CD4-positive, alpha-beta memory T cell (primary cell): ENCODE results near the gene TBRG4. TPM values are rescaled to one million over a fixed set of nuclear protein-coding genes. Genes with fewer than 3 reads are reported as not detected.

Experiments used
- CTCF ChIA-PET: fragments of 350-600 bp; sonication (Branson Sonifier 250); formaldehyde crosslinking; loops from one replicate; lab custom pipeline; 2021; ENCODE audit warnings: inconsistent platforms; ENCODE audit not compliant: partially characterized antibody; lab: Charles Lee
- POLR2A ChIA-PET: fragments of 350-600 bp; sonication (Branson Sonifier 250); formaldehyde crosslinking; loops from one replicate; lab custom pipeline; 2021; ENCODE audit not compliant: partially characterized antibody; lab: Charles Lee
- DNase-seq, 5 donors: peaks; one replicate each; pipeline versions ENCODE4 v3.0.0 to v3.0.0-alpha.2; 2020 to 2022; ENCODE audit warnings: mixed read lengths in 1 of 5
- H3K27ac ChIP-seq: one replicate; pipeline ENCODE4 v1.7.0; 2013; ENCODE audit warnings: low read depth, low read length
- H3K27me3 ChIP-seq: 2 replicates; pipeline ENCODE4 v1.7.0; 2013; ENCODE audit warnings: mild to moderate bottlenecking, low read length, moderate library complexity; ENCODE audit not compliant: insufficient read depth
- H3K36me3 ChIP-seq: 2 replicates; pipeline ENCODE4 v1.7.0; 2013; ENCODE audit warnings: mild to moderate bottlenecking, low read length, moderate library complexity; ENCODE audit not compliant: insufficient read depth
- H3K4me1 ChIP-seq: 2 replicates; pipeline ENCODE4 v1.7.0; 2013; ENCODE audit warnings: mild to moderate bottlenecking, low read length, moderate library complexity; ENCODE audit not compliant: insufficient read depth
- H3K4me3 ChIP-seq, 2 donors: one replicate each; pipeline ENCODE4 v1.7.0; 2013; ENCODE audit warnings: low read length in 2 of 2, mild to moderate bottlenecking in 1 of 2
- H3K9me3 ChIP-seq, 2 donors: one replicate each; pipeline ENCODE4 v1.7.0; 2013; ENCODE audit warnings: low read length in 2 of 2, control low read depth in 1 of 2; ENCODE audit not compliant: control insufficient read depth in 1 of 2
- H3K27ac Mint-ChIP-seq, 7 donors: one replicate each; pipeline ENCODE4 v1.8.0; 2020 to 2021; ENCODE audit warnings: mixed read lengths in 7 of 7, mild to moderate bottlenecking in 6 of 7, inconsistent platforms in 3 of 7, moderate library complexity in 3 of 7
- H3K27me3 Mint-ChIP-seq, 2 donors: one replicate each; pipeline ENCODE4 v1.8.0; 2020 to 2021; ENCODE audit warnings: mixed read lengths in 2 of 2
- H3K36me3 Mint-ChIP-seq, 2 donors: one replicate each; pipeline ENCODE4 v1.8.0; 2020 to 2021; ENCODE audit warnings: mixed read lengths in 2 of 2, inconsistent platforms in 1 of 2, mild to moderate bottlenecking in 1 of 2
- H3K4me1 Mint-ChIP-seq, 4 donors: one replicate each; pipeline ENCODE4 v1.8.0; 2020 to 2021; ENCODE audit warnings: mixed read lengths in 4 of 4, mild to moderate bottlenecking in 1 of 4
- H3K4me3 Mint-ChIP-seq, 8 donors: one replicate each; pipeline ENCODE4 v1.8.0; 2020 to 2021; ENCODE audit warnings: mixed read lengths in 8 of 8, mild to moderate bottlenecking in 7 of 8, moderate library complexity in 6 of 8, inconsistent platforms in 3 of 8
- H3K9me3 Mint-ChIP-seq, 8 donors: one replicate each; pipeline ENCODE4 v1.8.0; 2020 to 2021; ENCODE audit warnings: mixed read lengths in 8 of 8, mild to moderate bottlenecking in 5 of 8, inconsistent platforms in 3 of 8, moderate library complexity in 1 of 8
- intact Hi-C: fragments of 100-400 bp; cut with micrococcal nuclease; formaldehyde crosslinking; loops from one replicate; pipeline ENCODE4 v1.15.1; 2023
- polyA plus RNA-seq, 2 donors: library from polyadenylated mRNA; unstranded; fragments of 300-500 nt; fragmentation: Illumina TruSeq; gene quantifications; one replicate each; pipeline ENCODE4 v1.2.3, GENCODE V29; 2021
- total RNA-seq, 2 experiments: library from RNA; stranded (reverse); gene quantifications; one replicate each; pipeline ENCODE4 v1.2.3, GENCODE V29; 2021

Gene TBRG4
- total and polyA plus RNA-seq, 4 experiments from 2014 or later, result 48.5 to 129 (median 84.3) TPM

- Histone ChIP-seq H3K4me1 (peaks cover 66% of the 10 kb centered on the region), H3K9me3 (no peaks in the 10 kb centered on the region), H3K27ac (no peak overlapping the region), H3K4me3 (no peak overlapping the region), H3K36me3 (peaks cover 34% of the 10 kb centered on the region), H3K27me3 (no peaks in the 10 kb centered on the region)
- Mint-ChIP-seq H3K4me3 (peak overlapping the region in 2 of 8 donors; percentile 3), H3K4me1 (peaks cover 50 to 88% (median 67%) of the 10 kb centered on the region in 4 donors), H3K27ac (peak overlapping the region in 6 of 7 donors; percentile 42 to 88 (median 76)), H3K27me3 (no peaks in the 10 kb centered on the region), H3K9me3 (peaks cover 0 to 1% (median 0%) of the 10 kb centered on the region in 8 donors), H3K36me3 (peaks cover 38 to 65% of the 10 kb centered on the region in 2 donors)
- POLR2A ChIA-PET, result interaction anchor here (1.2 to 2.1 kb wide), 3 partner anchors 28 to 118 kb away, joined by 3 to 9 read pairs (median 3); no protein-coding TSS in a partner anchor
- CTCF ChIA-PET, result interaction anchor here (1.0 to 1.8 kb wide), 4 partner anchors 10 to 81 kb away, joined by 3 to 11 read pairs (median 4); no protein-coding TSS in a partner anchor
- DNase-seq, result no peak
- intact Hi-C loops, result no loop called here
Observed at GRCh38 chr7:45055016-45055415, 56.5 kb downstream of the TBRG4 start.

GRCh38 chr7:45054442-45054841 is 57.1 kb downstream of the TBRG4 start:
- peaks cover 34% of the 10 kb centered on the region for H3K36me3 ChIP-seq
- no peak for DNase-seq

GRCh38 chr7:45053941-45054340 is 57.6 kb downstream of the TBRG4 start:
- H3K9me3 ChIP-seq, result no peaks in the 10 kb centered on the region
- no peak for DNase-seq
- ChIA-PET POLR2A (interaction anchor here (1.1 to 2.1 kb wide), 6 partner anchors 12 to 448 kb away, joined by 3 to 9 read pairs (median 3); partner anchors contain the start of gene OGDH), CTCF (interaction anchor here (0.9 to 1.8 kb wide), 7 partner anchors 9 to 81 kb away, joined by 3 to 6 read pairs (median 4); no protein-coding TSS in a partner anchor)
- peaks cover 55% of the 10 kb centered on the region for H3K4me1 ChIP-seq
- H3K27ac ChIP-seq, result no peak overlapping the region
- Mint-ChIP-seq H3K27ac (peak overlapping the region in 6 of 7 donors; percentile 31 to 80 (median 62)), H3K9me3 (peaks cover 0 to 1% (median 0%) of the 10 kb centered on the region in 8 donors), H3K4me1 (peaks cover 51 to 83% (median 69%) of the 10 kb centered on the region in 4 donors), H3K4me3 (no peak overlapping the region), H3K27me3 (no peaks in the 10 kb centered on the region), H3K36me3 (peaks cover 41 to 70% of the 10 kb centered on the region in 2 donors)
- H3K4me3 ChIP-seq, result no peak overlapping the region
- intact Hi-C loops, result no loop called here
- H3K27me3 ChIP-seq, result no peaks in the 10 kb centered on the region
- H3K36me3 ChIP-seq, result peaks cover 39% of the 10 kb centered on the region

More at GRCh38 chr7:45054442-45054841, 57.1 kb downstream of the TBRG4 start:
- Histone ChIP-seq H3K27ac (no peak overlapping the region), H3K4me1 (peaks cover 60% of the 10 kb centered on the region), H3K27me3 (no peaks in the 10 kb centered on the region), H3K4me3 (no peak overlapping the region), H3K9me3 (no peaks in the 10 kb centered on the region)
- POLR2A ChIA-PET, result interaction anchor here (1.2 to 2.1 kb wide), 4 partner anchors 12 to 117 kb away, joined by 3 to 9 read pairs (median 3); no protein-coding TSS in a partner anchor
- intact Hi-C loops, result no loop called here
- H3K4me3 Mint-ChIP-seq, result peak overlapping the region in 3 of 8 donors; percentile 3 to 43 (median 3)
- peaks cover 41 to 68% of the 10 kb centered on the region in 2 donors for H3K36me3 Mint-ChIP-seq
- peak overlapping the region; percentile 37 to 88 (median 79) for H3K27ac Mint-ChIP-seq
- CTCF ChIA-PET, result interaction anchor here (0.9 to 1.8 kb wide), 5 partner anchors 10 to 81 kb away, joined by 3 to 11 read pairs (median 4); no protein-coding TSS in a partner anchor
- peaks cover 50 to 84% (median 65%) of the 10 kb centered on the region in 4 donors for H3K4me1 Mint-ChIP-seq
- H3K9me3 Mint-ChIP-seq, result peaks cover 0 to 1% (median 0%) of the 10 kb centered on the region in 8 donors
- H3K27me3 Mint-ChIP-seq, result no peaks in the 10 kb centered on the region

GRCh38 chr7:45053401-45053800 is 58.1 kb downstream of the TBRG4 start:
- intact Hi-C loops, result no loop called here
- peaks cover 43% of the 10 kb centered on the region for H3K36me3 ChIP-seq
- CTCF ChIA-PET, result interaction anchor here (0.9 to 1.7 kb wide), 7 partner anchors 16 to 83 kb away, joined by 3 to 6 read pairs (median 3); no protein-coding TSS in a partner anchor

GRCh38 chr7:45052011-45052410 is 59.5 kb downstream of the TBRG4 start:
- ChIA-PET CTCF (interaction anchor here (1.5 to 4.8 kb wide), 2 partner anchors 69 to 78 kb away, joined by 3 to 22 read pairs; no protein-coding TSS in a partner anchor), POLR2A (interaction anchor here (1.0 to 5.5 kb wide), 5 partner anchors 20 to 78 kb away, joined by 3 to 32 read pairs (median 4); no protein-coding TSS in a partner anchor)
- no peak overlapping the region for H3K4me3 Mint-ChIP-seq
- Histone ChIP-seq H3K4me1 (peaks cover 48% of the 10 kb centered on the region), H3K27ac (no peak overlapping the region), H3K9me3 (no peaks in the 10 kb centered on the region), H3K4me3 (no peak overlapping the region), H3K36me3 (peaks cover 50% of the 10 kb centered on the region), H3K27me3 (no peaks in the 10 kb centered on the region)
- no peaks in the 10 kb centered on the region for H3K27me3 Mint-ChIP-seq
- intact Hi-C loops, result no loop called here
- peaks cover 0 to 1% (median 0%) of the 10 kb centered on the region in 8 donors for H3K9me3 Mint-ChIP-seq
- H3K4me1 Mint-ChIP-seq, result peaks cover 43 to 79% (median 61%) of the 10 kb centered on the region in 4 donors
- no peak for DNase-seq
- peaks cover 42 to 69% of the 10 kb centered on the region in 2 donors for H3K36me3 Mint-ChIP-seq
- peak overlapping the region in 5 of 7 donors; percentile 11 to 79 (median 60) for H3K27ac Mint-ChIP-seq

More at GRCh38 chr7:45053401-45053800, 58.1 kb downstream of the TBRG4 start:
- Histone ChIP-seq H3K9me3 (no peaks in the 10 kb centered on the region), H3K27ac (no peak overlapping the region), H3K27me3 (no peaks in the 10 kb centered on the region), H3K4me1 (peaks cover 55% of the 10 kb centered on the region), H3K4me3 (no peak overlapping the region)
- Mint-ChIP-seq H3K36me3 (peaks cover 41 to 69% of the 10 kb centered on the region in 2 donors), H3K4me1 (peaks cover 50 to 83% (median 67%) of the 10 kb centered on the region in 4 donors), H3K27me3 (no peaks in the 10 kb centered on the region), H3K4me3 (no peak overlapping the region), H3K9me3 (peaks cover 0 to 1% (median 0%) of the 10 kb centered on the region in 8 donors), H3K27ac (peak overlapping the region in 6 of 7 donors; percentile 31 to 82 (median 62))
- POLR2A ChIA-PET, result interaction anchor here (1.0 to 5.5 kb wide), 8 partner anchors 13 to 447 kb away, joined by 3 to 32 read pairs (median 4); partner anchors contain the start of gene OGDH
- no peak for DNase-seq

GRCh38 chr7:45050198-45050597 is 61.3 kb downstream of the TBRG4 start:
- H3K4me3 ChIP-seq, result no peak overlapping the region
- Mint-ChIP-seq H3K4me3 (no peak overlapping the region), H3K36me3 (peaks cover 45 to 76% of the 10 kb centered on the region in 2 donors), H3K9me3 (peaks cover 0 to 1% (median 0%) of the 10 kb centered on the region in 8 donors), H3K27me3 (no peaks in the 10 kb centered on the region), H3K27ac (peak overlapping the region in 5 of 7 donors; percentile 20 to 62 (median 25)), H3K4me1 (peaks cover 39 to 74% (median 55%) of the 10 kb centered on the region in 4 donors)
- no peaks in the 10 kb centered on the region for H3K9me3 ChIP-seq
- H3K4me1 ChIP-seq, result peaks cover 33% of the 10 kb centered on the region
- ChIA-PET POLR2A (interaction anchor here (1.0 to 5.5 kb wide), 3 partner anchors 22 to 77 kb away, joined by 3 to 32 read pairs (median 4); no protein-coding TSS in a partner anchor), CTCF (interaction anchor here (4.8 kb wide), 1 partner anchor 76 kb away, joined by 22 read pairs; no protein-coding TSS in a partner anchor)
- no peak for DNase-seq
- no peak overlapping the region for H3K27ac ChIP-seq
- no peaks in the 10 kb centered on the region for H3K27me3 ChIP-seq
- peaks cover 59% of the 10 kb centered on the region for H3K36me3 ChIP-seq
- intact Hi-C loops, result no loop called here
